Mesenchymal stem cell (in vitro differentiated cells and primary cell): ENCODE measurements around the gene BANF1.

Experiments used
- DNase-seq: peaks from one replicate; pipeline ENCODE4 v3.0.0-alpha.2; 2013
- H2AFZ ChIP-seq: one replicate; pipeline ENCODE4 v1.6.1; 2013; ENCODE audit warnings: low read depth, mild to moderate bottlenecking, control low read depth, inconsistent platforms, low read length, moderate library complexity
- H2AK5ac ChIP-seq: 2 replicates; pipeline ENCODE4 v1.6.1; 2013; ENCODE audit warnings: low read length, moderate library complexity, mild to moderate bottlenecking, inconsistent platforms; ENCODE audit not compliant: severe bottlenecking
- H2BK120ac ChIP-seq: one replicate; pipeline ENCODE4 v1.6.1; 2013; ENCODE audit warnings: low read depth, mild to moderate bottlenecking, inconsistent platforms, low read length, moderate library complexity
- H2BK12ac ChIP-seq, 2 experiments: one replicate each; pipeline ENCODE4 v1.6.1; 2013; ENCODE audit warnings: inconsistent platforms in 2 of 2, low read length in 2 of 2, mild to moderate bottlenecking in 2 of 2, moderate library complexity in 2 of 2, control low read depth in 1 of 2
- H2BK15ac ChIP-seq: one replicate; pipeline ENCODE4 v1.6.1; 2013; ENCODE audit warnings: mild to moderate bottlenecking, low read depth, inconsistent platforms; ENCODE audit not compliant: poor library complexity, severe bottlenecking
- H2BK5ac ChIP-seq: 2 replicates; pipeline ENCODE4 v1.6.1; 2013; ENCODE audit warnings: low read depth, mild to moderate bottlenecking, low read length, control low read depth, inconsistent platforms; ENCODE audit not compliant: poor library complexity, severe bottlenecking
- H3K14ac ChIP-seq, 2 experiments: one replicate each; pipeline ENCODE4 v1.6.1; 2013; ENCODE audit warnings: inconsistent platforms in 2 of 2, low read length in 2 of 2, control low read depth in 1 of 2, mild to moderate bottlenecking in 1 of 2, moderate library complexity in 1 of 2
- H3K18ac ChIP-seq, 2 experiments: one replicate each; pipeline ENCODE4 v1.6.1; 2013; ENCODE audit warnings: inconsistent platforms in 2 of 2, low read length in 2 of 2, control low read depth in 1 of 2, low read depth in 1 of 2, mild to moderate bottlenecking in 1 of 2
- H3K23ac ChIP-seq, 2 experiments: one replicate each; pipeline ENCODE4 v1.6.1; 2013; ENCODE audit warnings: inconsistent platforms in 2 of 2, low read length in 2 of 2, mild to moderate bottlenecking in 2 of 2, moderate library complexity in 2 of 2, control low read depth in 1 of 2
- H3K27ac ChIP-seq: 2 replicates; pipeline ENCODE4 v1.5.1; 2013; ENCODE audit warnings: mild to moderate bottlenecking, moderate library complexity, low read length, control low read depth, inconsistent platforms; ENCODE audit not compliant: poor library complexity, severe bottlenecking
- H3K27me3 ChIP-seq, 2 experiments: 2 replicates each; pipeline versions ENCODE4 v1.6.1 to v1.7.0; 2013; ENCODE audit warnings: low read length in 2 of 2, mild to moderate bottlenecking in 2 of 2, moderate library complexity in 2 of 2, control low read depth in 1 of 2, inconsistent platforms in 1 of 2; ENCODE audit not compliant: control insufficient read depth in 1 of 2, insufficient read depth in 1 of 2
- H3K36me3 ChIP-seq, 2 experiments: 2 replicates each; pipeline versions ENCODE4 v1.6.1 to v1.7.0; 2013; ENCODE audit warnings: low read length in 2 of 2, control low read depth in 1 of 2, inconsistent platforms in 1 of 2, low read depth in 1 of 2, mild to moderate bottlenecking in 1 of 2; ENCODE audit not compliant: insufficient read depth in 2 of 2, control insufficient read depth in 1 of 2
- H3K4ac ChIP-seq, 2 experiments: one replicate each; pipeline ENCODE4 v1.6.1; 2013; ENCODE audit warnings: inconsistent platforms in 2 of 2, low read length in 2 of 2, mild to moderate bottlenecking in 2 of 2, moderate library complexity in 2 of 2, control low read depth in 1 of 2, low read depth in 1 of 2
- H3K4me1 ChIP-seq: 2 replicates; pipeline ENCODE4 v1.6.1; 2013; ENCODE audit warnings: low read depth, low read length, control low read depth; ENCODE audit not compliant: control insufficient read depth, insufficient read depth
- H3K4me2 ChIP-seq: 2 replicates; pipeline ENCODE4 v1.6.1; 2013; ENCODE audit warnings: low read length, mild to moderate bottlenecking, inconsistent platforms; ENCODE audit not compliant: poor library complexity, severe bottlenecking
- H3K4me3 ChIP-seq, 2 experiments: 2 replicates each; pipeline versions ENCODE4 v1.5.1 to v1.7.0; 2013; ENCODE audit warnings: low read length in 2 of 2, mild to moderate bottlenecking in 2 of 2, control low read depth in 1 of 2, low read depth in 1 of 2; ENCODE audit not compliant: insufficient read depth in 1 of 2
- H3K79me1 ChIP-seq: replicated peaks from 2 replicates; pipeline ENCODE4 v1.6.1; 2013; ENCODE audit warnings: mild to moderate bottlenecking, control low read depth, low read length, inconsistent platforms; ENCODE audit not compliant: poor library complexity, severe bottlenecking
- H3K9ac ChIP-seq: 2 replicates; pipeline ENCODE4 v1.7.0; 2013; ENCODE audit warnings: mild to moderate bottlenecking, low read length, moderate library complexity
- H3K9me3 ChIP-seq: 2 replicates; pipeline ENCODE4 v1.7.0; 2013; ENCODE audit warnings: mild to moderate bottlenecking, low read length; ENCODE audit not compliant: control insufficient read depth
- H4K8ac ChIP-seq: one replicate; pipeline ENCODE4 v1.6.1; 2013; ENCODE audit warnings: inconsistent platforms, mild to moderate bottlenecking, low read length, moderate library complexity
- H4K91ac ChIP-seq: one replicate; pipeline ENCODE4 v1.6.1; 2013; ENCODE audit warnings: mild to moderate bottlenecking, low read length, inconsistent platforms
- WGBS: methylation state at CpG from one replicate; pipeline ENCODE4 v1.1.7; 2013; ENCODE audit warnings: mixed read lengths; 5-methylcytosine and 5-hydroxymethylcytosine counted together

BANF1 gene

DNA sequence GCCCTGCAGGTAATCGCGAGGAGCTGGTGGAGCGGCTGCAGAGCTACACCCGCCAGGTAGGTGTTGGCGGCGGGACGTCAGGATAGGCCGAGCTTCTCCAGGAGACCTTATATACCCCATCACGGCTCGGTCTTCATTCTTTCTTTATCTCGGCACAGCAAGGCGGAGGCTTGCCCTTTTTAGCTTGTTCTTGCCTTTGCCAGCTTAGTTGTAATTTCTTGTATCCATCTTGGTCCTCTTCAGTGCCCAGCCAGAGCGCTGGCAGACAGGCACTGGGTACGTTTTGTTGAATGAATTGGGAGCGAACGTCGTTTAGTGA lies 50.3 kb downstream of the BANF1 start:
- Histone ChIP-seq H3K14ac (peak overlapping the region in 1 of 2 experiments; percentile 72), H2AK5ac (peak overlapping the region; percentile 37), H3K4me2 (peak overlapping the region; percentile 67), H3K27ac (no peak overlapping the region), H2BK15ac (no peak overlapping the region), H3K23ac (peak overlapping the region in 1 of 2 experiments; percentile 18), H3K27me3 (peaks cover 4 to 21% of the 10 kb centered on the region in 2 experiments), H3K9me3 (no peaks in the 10 kb centered on the region), H3K79me1 (peaks cover 11% of the 10 kb centered on the region), H3K36me3 (peaks cover 21 to 31% of the 10 kb centered on the region in 2 experiments), H2BK5ac (no peak overlapping the region), H4K8ac (peak overlapping the region; percentile 97), H3K18ac (peak overlapping the region; percentile 82 to 86), H3K4me1 (peaks cover 36% of the 10 kb centered on the region), H2BK120ac (no peak overlapping the region), H2AFZ (peak overlapping the region; percentile 83), H3K9ac (peak overlapping the region; percentile 95), H2BK12ac (no peak overlapping the region), H4K91ac (peak overlapping the region; percentile 84), H3K4me3 (peak overlapping the region; percentile 84 to 94), H3K4ac (peak overlapping the region; percentile 90 to 96)
- under 1% methylated on average over 17 of the region's 17 CpGs for WGBS
- DNase-seq, result no peak
